ENCODE results near the gene F2RL1.
"Not testable (repeated sequence)": the region's sequence is repeated elsewhere in the genome, so short reads cannot be mapped to it uniquely, and the experiment has no call there.

The F2RL1 gene

DNA sequence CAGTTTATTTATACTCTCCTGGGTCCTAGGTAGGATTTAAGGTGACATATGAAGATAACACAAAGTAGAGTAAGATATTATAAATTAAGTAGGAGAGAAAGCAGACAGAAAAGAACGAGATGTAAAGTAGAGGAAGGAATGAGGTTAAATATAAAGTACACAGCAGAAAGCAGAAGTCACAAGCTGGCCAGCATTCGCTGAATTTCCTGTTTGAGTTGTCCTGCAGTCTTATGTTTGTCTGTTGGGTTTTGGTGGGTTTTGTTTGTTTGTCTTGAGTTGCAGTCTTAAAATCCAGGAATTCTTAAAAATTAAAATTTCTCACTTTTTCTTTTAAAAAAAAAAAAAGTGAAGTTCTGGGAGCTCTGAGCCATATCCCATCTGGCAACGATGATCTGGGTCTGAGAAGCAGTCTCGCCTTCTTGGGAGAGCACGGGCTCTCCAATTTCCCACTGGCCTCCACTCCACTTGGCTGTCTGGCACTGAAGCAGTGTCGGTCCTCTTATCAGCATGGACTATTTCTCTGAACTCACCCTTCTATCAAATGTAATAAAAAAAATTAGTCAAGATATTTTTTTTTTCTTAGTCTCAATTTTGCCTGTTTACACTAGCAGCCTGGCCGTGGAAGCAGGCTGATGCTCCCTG, 33.0 kb downstream of the F2RL1 start:
- DNase-seq: no peak

DNA sequence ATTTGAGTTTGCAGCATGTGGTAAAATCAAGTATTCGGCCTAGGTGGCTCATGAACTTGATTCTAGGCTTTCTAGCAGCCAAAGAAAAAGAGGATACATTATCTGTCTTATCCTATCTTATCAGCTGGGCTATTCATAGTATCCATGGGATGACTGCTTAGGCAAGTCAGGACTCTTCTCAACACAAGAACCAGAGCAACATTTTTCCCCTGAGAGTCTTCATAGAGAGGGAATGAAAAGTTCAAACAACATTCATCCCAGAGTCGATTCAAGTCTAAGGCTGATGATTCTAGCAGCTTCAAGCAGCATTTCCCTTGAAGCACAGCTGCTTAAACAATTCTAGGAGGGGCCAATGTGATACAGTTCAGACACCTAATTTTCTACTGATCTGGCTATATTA, 33.9 kb downstream of the F2RL1 start:
- no peak for DNase-seq

DNA sequence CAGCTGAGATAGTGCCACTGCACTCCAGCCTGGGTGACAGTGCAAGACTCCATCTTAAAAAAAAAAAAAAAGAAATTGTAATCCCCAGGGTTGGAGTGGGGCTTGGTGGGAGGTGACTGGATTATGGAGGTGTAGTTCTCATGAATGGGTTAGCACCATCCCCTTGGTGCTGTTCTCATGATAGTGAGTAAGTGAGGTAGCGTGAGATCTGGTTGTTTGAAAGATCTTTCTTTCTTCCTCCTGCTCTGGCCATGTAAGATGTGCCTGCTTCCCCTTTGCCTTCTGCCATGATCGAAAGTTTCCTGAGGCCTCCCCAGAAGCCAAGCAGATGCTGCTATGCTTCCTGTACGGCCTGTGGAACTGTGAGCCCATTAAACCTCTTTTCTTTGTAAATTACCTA, 34.9 kb downstream of the F2RL1 start:
- not testable (repeated sequence) for DNase-seq

DNA sequence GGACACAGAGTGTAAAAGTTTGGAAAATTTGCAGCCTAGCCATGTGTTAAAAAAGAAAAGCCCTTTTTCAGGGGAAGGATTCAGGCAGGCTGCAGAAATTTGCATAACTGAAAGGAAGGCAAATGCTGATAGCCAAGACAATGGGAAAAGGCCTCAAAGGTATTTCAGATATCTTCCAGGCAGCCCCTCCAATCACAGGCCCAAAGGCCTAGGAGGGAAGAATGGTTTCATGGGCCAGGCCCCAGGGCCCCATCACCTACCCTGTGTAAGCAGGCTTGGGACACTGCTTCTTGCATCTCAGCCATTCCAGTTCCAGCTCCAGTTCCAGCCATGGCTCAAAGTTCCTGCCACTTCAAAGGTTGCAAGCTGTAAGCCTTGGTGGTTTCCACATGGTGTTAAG, 35.8 kb downstream of the F2RL1 start:
- no peak for DNase-seq

DNA sequence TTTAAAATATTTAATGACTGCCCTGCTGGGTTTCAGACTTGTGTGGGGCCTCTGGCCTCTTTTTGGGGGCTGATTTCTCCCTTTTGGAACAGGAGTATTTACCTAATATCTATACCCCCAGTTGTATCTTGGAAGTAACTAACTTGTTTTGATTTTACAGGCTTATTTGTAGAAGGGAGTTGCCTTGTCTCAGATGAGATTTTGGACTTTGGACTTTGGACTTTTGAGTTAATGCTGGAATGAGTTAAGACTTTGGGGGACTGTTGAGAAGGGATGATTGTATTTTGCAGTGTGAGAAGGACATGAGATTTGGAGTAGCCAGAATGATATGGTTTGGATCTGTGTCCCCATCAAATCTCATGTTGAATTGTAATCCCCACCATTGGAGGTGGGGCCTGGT, 36.7 kb downstream of the F2RL1 start:
- not testable (repeated sequence) for DNase-seq

DNA sequence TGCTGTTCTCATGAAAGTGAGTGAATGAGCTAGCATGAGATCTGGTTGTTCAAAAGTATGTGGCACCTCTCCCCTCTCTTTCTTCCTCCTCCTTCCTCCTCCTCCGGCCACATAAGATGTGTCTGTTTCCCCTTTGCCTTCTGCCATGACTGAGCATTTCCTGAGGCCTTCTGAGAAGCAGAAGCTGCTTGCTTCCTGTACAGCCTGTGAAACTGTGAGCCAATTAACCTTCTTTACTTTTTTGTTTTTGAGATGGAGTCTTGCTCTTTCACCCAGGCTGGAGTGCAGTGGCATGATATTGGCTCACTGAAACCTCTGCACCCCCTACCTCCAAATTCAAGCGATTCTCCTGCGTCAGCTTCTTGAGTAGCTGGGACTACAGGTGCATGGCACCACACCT, 37.1 kb downstream of the F2RL1 start:
- DNase-seq: peak; percentile 37

DNA sequence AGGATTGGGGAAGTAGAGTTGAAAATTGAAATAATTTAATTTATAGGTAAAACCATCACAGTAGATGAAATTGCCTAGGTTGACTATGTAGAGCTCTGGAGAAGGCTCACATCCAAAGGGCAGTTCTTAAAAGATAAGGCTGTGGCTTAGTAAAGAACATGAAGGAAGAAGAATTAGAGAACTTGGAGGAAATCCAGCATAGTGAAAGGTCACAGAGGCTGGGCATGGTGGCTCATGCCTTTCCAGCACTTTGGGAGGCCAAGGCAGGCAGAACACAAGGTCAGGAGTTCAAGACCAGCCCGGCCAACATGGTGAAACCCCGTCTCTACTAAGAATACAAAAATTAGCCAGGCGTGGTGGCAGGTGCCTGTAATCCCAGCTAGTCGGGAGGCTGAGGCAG, 38.0 kb downstream of the F2RL1 start:
- DNase-seq: not testable (repeated sequence)

DNA sequence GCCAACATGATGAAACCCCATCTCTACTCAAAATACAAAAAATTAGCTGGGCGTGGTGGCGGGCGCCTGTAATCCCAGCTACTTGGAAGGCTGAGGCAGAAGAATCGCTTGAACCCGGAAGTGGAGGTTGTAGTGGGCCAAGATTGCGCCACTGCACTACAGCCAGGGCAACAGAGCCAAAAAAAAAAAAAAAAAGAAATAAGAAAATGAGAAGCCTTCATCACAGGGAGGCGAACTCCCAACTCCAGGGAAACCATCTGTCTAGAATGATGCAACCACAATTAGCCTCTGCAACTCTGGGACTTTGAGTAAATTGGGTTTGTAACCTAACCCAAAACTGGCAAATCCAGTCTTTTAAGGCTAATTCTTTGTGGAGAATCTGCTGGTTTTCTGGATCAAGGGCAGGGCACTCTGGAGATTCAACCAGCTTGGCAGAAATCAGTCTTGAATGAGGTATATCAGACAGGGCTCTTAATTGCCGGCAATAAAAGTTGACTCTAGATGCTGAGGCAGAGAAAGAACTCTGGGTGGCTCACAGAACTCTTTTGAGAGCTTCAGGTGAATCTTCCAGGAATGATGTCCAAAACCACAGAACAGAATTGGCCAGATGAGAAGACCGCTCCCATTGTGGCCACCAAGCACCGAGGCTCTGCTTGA, 40.9 kb downstream of the F2RL1 start:
- DNase-seq: no peak

DNA sequence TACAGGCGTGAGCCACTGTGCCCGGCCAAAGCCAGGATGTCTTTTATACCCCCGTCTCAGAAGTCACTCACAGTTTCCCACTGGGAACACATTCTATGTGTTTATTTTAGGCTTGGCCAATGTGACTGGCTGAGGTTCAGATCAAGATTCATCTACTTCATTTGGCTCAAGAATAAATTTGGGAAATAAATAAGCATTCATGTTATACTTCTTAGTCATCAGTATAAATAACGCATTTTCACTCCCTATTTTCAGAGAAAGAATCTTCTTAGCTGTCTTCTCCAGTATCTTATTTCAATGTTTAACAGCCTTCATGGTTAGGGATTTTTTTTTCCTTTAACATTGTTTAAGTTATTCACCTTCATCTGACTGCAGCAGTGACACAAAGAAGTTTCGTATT, 42.8 kb downstream of the F2RL1 start:
- no peak for DNase-seq

DNA sequence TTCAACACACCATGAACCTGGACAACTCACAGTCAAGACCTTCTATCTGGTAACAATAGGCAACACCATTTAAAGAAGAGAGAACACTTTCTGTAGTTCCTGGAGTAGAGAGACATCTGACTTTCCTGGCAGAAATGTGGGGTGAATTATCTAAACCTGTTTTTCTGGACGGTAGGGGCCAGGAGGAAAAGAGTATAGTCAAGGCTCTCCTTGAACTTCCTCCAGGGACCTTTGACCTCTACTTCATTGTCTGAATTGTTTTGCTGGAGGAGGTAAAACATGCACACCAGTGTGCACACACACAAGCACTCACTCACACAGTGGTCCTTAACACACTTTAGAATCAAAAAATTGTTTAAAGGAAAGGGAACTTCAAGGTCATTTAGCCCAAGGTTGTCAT, 44.2 kb downstream of the F2RL1 start:
- DNase-seq: no peak

DNA sequence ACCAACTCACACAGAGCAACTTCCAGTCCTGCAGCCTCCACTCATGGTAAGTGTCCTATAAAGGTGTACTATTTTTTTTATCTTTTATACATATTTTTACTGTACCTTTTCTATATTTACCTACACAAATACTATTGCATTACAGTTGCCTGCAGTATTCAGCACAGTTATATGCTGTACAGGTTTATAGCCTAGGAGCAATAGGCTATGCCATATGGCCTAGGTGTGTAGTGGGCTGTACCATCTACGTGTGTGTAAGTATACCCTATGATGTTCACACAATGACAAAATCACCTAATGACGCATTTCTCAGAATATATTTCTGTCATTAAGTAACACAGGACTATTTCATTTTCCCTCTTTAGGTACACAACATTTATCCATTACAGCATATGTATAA, 47.7 kb downstream of the F2RL1 start:
- no peak for DNase-seq

DNA sequence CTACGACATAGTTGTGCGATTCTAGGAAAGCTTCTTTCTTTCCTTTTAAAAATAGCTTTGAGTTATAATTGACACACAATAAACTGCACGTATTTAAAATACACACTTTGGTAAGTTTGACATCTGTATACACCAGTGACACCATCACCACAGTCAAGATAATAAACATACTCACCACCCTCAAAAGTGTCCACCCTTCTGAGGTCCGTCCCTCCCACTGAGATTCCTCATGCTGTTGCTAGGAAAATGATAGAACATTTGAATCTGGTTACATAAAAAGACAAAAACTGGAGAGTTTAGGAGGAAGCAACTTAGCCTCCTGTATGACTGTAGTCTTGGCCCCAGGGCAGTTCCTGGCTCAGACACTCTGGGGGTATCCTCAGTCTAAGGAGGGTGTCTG, 48.2 kb downstream of the F2RL1 start:
- no peak for DNase-seq

DNA sequence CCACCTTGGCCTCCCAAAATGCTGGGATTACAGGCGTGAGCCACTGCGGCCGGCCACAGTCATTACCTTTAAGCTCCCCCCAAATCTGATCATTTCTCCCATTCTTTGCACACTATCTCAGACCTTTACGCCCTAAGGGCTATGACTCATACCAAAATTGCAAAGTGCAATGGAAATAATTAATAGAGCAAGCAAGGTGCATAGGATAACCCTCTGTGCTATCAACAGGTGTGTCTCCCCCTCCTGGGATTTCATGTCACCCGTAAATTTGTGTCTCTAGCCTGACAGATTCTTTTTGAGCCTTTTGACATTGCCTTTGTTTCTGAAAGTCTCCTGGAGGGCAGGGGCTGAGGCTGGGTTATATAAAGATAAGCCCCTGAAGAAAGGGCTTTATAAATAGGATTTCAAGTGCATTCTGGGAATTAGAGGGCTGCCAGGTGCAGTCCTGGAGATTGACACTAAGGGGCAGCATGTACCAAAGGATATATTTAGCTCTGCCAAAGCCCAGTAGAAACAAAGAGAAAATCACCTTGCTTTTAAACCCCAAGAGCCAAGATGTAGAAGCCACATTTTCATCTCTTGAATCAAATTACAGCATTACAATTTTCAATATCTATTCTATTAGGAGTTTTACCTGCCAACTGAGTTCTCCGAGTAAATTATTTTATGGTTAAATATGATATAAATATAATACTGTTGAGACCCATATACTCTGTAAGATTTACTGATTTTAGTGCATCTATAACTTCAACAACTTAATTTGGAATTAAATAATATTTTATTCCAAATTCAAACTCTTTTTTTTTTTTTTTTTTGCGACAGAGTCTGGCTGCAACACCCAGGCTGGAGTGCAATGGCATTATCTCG, 49.2 kb downstream of the F2RL1 start:
- peak; percentile 70 for DNase-seq

DNA sequence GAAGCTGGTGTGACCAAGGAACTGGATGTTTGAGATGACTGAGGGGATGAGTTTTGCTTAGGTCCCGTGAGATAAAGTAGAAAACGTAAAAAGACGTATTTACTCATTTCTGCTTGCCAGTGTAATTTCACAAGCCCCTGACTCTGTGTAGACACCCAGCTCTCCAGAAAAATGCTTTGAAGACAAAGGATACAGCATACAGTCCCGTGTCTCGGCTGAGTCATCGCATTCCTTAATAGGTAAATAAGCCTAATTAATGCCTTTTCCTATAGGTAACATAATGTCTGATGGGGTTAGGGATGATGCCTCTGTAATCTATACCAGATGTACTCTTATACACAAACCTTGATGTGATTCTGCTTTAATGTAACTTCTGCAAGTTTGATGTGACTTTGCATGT, 51.2 kb downstream of the F2RL1 start:
- DNase-seq: no peak

DNA sequence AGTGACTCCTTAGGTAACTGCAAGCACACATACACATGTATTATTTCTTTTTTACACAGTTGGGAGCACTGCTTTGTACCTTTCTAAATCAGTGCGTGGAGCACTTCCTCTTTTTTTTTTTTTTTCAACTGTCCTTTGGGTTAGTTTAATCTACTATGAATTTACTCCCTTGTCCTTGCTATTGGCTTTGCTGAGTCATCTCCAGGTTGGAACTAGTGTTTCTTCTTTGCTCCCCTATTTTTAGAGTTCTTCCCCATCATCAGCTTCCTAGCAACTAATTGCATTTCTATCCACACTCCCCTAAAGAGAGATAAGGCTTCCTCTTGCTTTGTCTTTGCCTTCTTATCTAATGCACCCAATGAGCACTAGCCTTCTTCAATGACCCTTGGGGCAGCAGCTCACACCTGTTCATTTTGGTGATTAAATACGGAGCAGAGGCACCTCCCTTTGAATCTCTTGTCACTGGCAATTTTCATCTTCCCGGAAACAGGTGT, 55.3 kb downstream of the F2RL1 start:
- DNase-seq: no peak
